HG02623 (cell line): ENCODE measurements around the gene COL26A1.
A peak's percentile ranks its signal among the peaks of the same experiment; 100 is the strongest.

Experiments
- ATAC-seq: cut with Tn5 transposase; IDR thresholded peaks from one replicate; pipeline ENCODE4 v1.9.1; 2021; ENCODE audit warnings: moderate library complexity; ENCODE audit not compliant: unreplicated experiment

Gene COL26A1

DNA sequence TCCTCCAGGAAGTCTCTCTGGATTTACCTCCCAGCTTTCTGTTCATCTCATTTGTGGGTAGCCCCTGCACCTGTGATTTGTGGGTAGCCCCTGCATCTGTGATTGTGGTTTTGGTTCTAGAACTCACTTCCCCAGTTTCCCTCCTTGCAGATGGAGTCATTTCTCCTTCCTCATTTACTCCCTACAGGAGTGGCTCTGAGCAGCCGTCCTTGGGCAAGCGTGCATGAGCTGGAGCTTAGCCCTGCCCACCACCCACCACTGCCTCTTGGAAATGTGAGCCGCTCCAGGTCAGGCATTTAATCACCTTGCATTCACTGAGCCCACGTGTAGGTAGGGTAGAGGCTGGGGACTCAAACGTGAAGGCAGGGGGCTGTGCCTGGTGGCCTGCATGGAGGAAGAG lies 8.2 kb downstream of the COL26A1 start:
- no peak for ATAC-seq

DNA sequence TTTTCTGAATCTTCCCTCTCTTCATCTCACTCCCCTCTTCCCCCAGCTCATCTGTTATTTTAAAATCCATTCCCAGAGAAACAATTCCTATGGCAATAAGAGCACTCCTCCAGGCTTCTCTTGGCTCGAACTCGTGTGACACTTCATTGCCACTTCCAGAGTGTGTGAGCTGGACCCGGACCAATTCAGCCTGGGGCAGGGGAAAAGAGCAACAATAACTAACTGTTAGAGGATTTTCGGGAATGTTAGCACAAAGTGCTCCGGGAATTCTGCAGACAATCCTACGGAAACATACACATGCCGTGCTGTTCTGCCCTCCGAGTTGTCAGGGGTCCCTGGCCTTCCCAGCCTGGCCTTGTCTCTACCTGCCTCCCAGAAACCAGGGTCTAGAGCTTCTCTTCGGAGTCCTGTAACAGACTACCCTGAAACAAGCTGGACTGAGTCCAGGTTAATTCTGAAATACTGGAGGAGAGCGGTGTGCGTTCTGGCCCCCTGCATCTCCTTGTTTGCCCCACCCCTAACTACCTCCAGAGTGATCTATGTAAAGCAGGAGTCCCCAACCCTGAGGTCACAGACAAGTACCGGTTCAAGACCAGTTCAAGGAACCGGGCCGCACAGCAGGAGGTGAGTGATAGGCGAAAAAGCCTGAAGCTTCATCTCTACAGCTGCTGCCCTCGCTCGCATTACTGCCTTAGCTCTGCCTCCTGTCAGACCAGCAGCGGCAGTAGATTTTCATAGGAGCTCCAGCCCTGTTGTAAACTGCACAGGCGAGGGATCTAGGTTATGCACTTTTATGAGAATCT lies 11.3 kb downstream of the COL26A1 start:
- ATAC-seq: no peak

- no peak for ATAC-seq
These were observed 12.3 kb downstream of the COL26A1 start for GRCh38 chr7:101374990-101375389.

GRCh38 chr7:101376601-101377000 lies 13.9 kb downstream of the COL26A1 start:
- ATAC-seq: no peak

DNA sequence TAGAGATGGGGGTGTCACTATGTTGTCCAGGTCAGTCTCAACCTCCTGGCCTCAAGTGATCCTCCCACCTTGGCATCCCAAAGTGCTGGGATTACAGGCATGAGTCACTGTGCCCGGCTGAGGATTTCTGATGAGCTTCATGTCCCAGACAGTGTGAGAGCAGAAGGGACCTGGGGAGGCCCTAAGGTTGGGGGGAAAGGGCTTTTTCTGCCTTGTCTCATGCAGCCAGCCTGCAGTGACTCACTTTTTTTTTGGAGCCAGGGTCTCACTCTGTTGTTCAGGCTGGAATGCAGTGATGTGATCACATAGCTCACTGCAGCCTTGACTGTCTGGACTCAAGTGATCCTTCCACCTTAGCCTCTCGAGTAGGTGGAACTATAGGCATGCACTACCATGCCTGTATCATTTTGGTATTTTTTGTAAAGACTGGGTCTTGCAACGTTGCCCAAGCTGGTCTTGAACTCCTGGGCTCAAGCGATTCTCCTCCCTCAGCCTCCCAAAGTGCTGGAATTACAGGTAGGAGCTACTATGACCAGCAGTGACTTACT lies 14.6 kb downstream of the COL26A1 start:
- no peak for ATAC-seq

- no peak for ATAC-seq
These were observed 16.1 kb downstream of the COL26A1 start for GRCh38 chr7:101378751-101379174.

- ATAC-seq: no peak
These were observed 16.6 kb downstream of the COL26A1 start for GRCh38 chr7:101379302-101379701.

DNA sequence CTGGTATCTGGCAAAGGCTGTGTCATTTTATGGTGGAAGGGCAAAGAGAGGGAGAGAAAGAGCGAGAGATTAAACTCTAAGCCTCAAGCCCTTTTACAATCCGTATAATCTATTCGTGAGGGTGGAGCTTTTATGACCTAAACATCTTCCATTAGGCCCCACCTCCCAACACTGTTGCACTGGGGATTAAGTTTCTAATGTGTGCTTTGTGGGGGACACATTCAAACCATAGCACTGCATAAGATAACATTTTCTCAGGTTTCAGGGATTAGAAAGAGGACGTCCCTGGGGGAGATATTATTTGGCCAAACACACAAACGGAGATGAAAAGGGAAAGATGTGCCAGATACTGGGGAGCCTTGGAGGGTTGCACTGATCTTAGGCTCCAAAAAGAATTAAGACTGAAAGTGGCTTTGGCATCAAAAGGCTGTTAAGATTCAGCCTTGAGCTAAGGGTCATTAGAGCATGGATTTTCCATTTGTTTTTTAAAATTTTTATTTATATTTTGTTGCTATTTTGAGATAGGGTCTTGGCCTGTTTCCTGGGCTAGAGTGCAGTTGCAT lies 19.0 kb downstream of the COL26A1 start:
- no peak for ATAC-seq

GRCh38 chr7:101382937-101383336 lies 20.3 kb downstream of the COL26A1 start:
- no peak for ATAC-seq

- ATAC-seq: no peak
These were observed 23.5 kb downstream of the COL26A1 start for GRCh38 chr7:101386177-101386557.

- ATAC-seq: no peak
These were observed 24.0 kb downstream of the COL26A1 start for GRCh38 chr7:101386558-101387231.

DNA sequence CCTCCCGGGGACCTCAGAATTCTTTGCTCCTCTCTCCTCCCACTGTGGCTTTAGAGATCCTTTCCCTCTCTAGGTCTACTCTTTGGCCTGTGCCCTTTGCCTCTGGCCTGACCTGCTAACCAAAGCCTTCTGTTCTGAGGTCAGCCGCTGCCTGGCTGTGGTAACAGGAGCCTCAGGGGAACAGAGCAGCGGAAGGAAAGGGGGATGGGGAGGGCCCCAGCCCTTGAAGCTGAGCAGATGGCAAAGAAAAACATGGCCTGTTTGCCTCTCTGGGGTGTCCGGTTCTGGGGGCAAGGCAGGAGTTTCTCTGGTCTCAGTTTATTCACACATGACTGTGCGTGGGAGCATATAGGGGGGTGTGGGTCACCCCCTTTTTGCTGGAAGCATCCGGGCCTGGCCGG lies 28.2 kb downstream of the COL26A1 start:
- ATAC-seq: peak; percentile 96

DNA sequence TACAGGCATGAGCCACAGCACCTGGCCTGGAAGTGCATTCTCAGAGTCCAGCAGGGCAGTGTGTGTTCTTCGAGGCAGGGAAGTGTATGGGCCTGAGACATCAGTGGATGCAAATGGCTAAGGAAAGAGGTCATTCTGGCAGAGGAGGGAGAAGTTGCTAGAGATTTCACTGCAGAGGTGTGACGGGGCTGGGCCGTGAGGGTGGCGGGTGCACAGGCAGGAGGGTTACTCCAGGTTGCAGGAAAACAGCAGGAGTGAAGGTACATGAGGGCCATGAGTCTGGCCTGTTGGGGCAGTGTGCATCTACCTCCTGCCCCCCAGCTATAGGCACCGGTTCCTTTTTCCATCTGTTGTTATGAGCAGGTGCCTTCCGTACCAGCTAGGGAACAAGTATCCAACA lies 29.3 kb downstream of the COL26A1 start:
- ATAC-seq: no peak

- no peak for ATAC-seq
These were observed 31.2 kb downstream of the COL26A1 start for GRCh38 chr7:101393865-101394264.

- no peak for ATAC-seq
These were observed 32.7 kb downstream of the COL26A1 start for GRCh38 chr7:101395376-101395775.

DNA sequence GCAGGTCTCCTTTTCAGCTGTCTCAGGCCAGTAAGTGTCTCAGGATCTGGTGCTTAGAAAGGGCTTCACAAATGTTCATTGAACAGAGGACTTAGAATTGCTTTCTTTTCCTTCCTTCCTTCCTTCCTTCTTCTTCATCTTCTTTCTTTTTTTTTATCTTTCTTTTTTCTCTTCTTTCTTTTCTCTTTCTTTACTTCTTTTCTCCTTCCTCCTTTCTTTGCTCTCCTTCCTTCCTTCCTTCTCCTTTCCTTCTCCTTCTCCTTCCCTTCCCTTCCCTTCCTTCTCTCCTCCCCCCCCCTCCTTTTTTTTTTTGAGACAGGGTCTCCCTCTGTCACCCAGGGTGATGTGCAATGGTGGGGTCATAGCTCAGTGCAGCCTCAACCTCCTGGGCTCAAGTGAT lies 34.6 kb downstream of the COL26A1 start:
- no peak for ATAC-seq

DNA sequence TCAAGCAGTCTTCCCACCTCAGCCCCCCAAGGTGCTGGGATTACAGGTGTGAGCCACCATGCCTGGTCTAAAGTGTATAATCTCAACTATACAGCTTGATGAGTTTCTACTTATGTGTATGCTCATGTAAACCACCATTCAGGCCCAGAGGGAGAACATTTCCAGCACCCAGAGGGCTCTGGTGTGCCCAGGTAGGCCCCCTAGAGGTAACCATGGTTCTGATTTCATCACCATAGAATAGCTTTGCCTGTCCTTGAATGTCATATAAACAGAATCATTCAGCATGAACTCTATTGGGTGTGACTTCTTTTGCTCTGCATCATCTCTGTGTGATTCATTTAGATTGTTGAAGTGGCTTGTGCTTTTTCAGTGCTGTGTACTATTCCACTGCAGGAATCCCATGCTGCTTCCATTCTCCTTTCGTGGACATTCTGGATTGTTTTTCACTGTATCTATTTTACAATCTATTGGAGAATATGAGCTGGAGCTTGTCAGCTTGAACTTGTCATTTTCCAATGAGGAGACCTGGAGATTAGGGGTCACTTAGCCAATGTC lies 35.2 kb downstream of the COL26A1 start:
- ATAC-seq: no peak

- no peak for ATAC-seq
These were observed 36.0 kb downstream of the COL26A1 start for GRCh38 chr7:101398396-101399289.

DNA sequence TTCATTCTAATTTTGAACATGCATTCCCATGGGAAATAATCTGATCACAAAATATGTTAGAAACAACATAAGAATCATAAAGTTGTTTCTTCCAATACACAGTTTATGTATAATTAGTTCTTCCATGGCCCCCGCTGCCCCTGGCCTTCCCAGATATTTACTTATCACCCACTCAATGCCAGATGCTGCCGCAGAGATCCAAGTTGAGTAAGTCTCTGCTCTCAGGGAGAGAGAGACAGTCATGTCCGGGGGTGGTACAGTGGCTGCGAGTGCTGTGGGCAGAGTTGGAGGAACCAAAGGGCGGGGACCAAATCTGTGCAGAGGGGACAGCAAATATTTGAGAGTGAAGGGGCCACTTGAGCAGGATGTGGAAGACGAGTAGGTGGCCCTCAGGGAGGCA lies 37.1 kb downstream of the COL26A1 start:
- ATAC-seq: no peak

DNA sequence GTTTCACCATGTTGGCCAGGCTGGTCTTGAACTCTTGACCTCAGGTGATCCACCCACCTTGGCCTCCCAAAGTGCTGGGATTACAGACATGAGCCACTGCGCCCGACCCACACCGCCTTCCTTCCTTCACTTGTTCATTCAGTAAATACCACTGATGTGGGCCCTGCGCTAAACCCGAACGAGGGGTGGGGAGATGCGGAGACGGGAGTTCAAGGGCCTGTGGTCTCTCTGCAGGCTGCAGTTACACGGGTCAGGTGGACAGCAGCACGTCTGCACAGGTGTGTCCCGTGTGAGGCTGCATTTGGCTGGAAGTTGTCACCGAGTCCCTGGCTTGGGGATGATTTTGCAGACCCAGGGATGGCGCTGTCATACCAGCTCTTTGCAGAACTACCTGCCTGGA lies 38.1 kb downstream of the COL26A1 start:
- no peak for ATAC-seq
